Keratinocyte (primary cell): ENCODE data around the gene SNX3. TPM values are rescaled to one million over a fixed set of nuclear protein-coding genes. Genes with fewer than 3 reads are reported as not detected.

Experiments
- DNase-seq: peaks from one replicate; pipeline ENCODE4 v3.0.0-alpha.2; 2011; ENCODE audit warnings: low read depth, missing footprints, low spot score
- FAIRE-seq: peaks from 2 replicates; lab custom pipeline; 2011; peaks lifted over from hg19 to GRCh38; lab: Jason Lieb, UNC
- H2AFZ ChIP-seq: 2 replicates; pipeline ENCODE4 v1.6.0; 2012; ENCODE audit warnings: low read length, control low read depth, inconsistent platforms; ENCODE audit not compliant: control insufficient read depth
- H3K27ac ChIP-seq: 2 replicates; pipeline ENCODE4 v1.5.1; 2011; ENCODE audit warnings: low read length; ENCODE audit not compliant: control insufficient read depth, insufficient read depth
- H3K27me3 ChIP-seq: 3 replicates; pipeline ENCODE4 v1.6.0; 2011; ENCODE audit warnings: low read length; ENCODE audit not compliant: control insufficient read depth, insufficient read depth; ENCODE audit errors: extremely low read depth
- H3K36me3 ChIP-seq, 2 experiments: 2 replicates in 1 of 2; 3 replicates in 1 of 2; pipeline ENCODE4 v1.5.1; 2011; ENCODE audit warnings: low read length in 2 of 2, mild to moderate bottlenecking in 1 of 2; ENCODE audit not compliant: control insufficient read depth in 2 of 2, insufficient read depth in 2 of 2; ENCODE audit errors: extremely low read depth in 1 of 2
- H3K4me1 ChIP-seq: 3 replicates; pipeline ENCODE4 v1.5.1; 2011; ENCODE audit warnings: low read length; ENCODE audit not compliant: control insufficient read depth, insufficient read depth; ENCODE audit errors: extremely low read depth
- H3K4me2 ChIP-seq: 3 replicates; pipeline ENCODE4 v1.6.0; 2011; ENCODE audit warnings: low read depth, low read length; ENCODE audit not compliant: control insufficient read depth, insufficient read depth; ENCODE audit errors: extremely low read depth
- H3K4me3 ChIP-seq, 3 experiments: fragments of 200-600 bp in 1 of 3; sonication (generic) in 1 of 3; 2 replicates in 2 of 3; 3 replicates in 1 of 3; pipeline ENCODE4 v1.5.1; 2011 to 2016; ENCODE audit warnings: low read length in 3 of 3, mild to moderate bottlenecking in 3 of 3, control low read depth in 2 of 3, inconsistent platforms in 1 of 3, low read depth in 1 of 3, mixed read lengths in 1 of 3, mixed run types in 1 of 3, moderate library complexity in 1 of 3; ENCODE audit not compliant: control insufficient read depth in 2 of 3, insufficient read depth in 2 of 3; ENCODE audit errors: extremely low read depth in 1 of 3
- H3K79me2 ChIP-seq: 2 replicates; pipeline ENCODE4 v1.6.0; 2012; ENCODE audit warnings: low read length; ENCODE audit not compliant: control insufficient read depth, insufficient read depth
- H3K9ac ChIP-seq: 3 replicates; pipeline ENCODE4 v1.6.0; 2011; ENCODE audit warnings: low read length; ENCODE audit not compliant: control insufficient read depth, insufficient read depth; ENCODE audit errors: extremely low read depth
- H3K9me1 ChIP-seq: 3 replicates; pipeline ENCODE4 v1.6.0; 2011; ENCODE audit warnings: low read length; ENCODE audit not compliant: control insufficient read depth, insufficient read depth; ENCODE audit errors: extremely low read depth
- H3K9me3 ChIP-seq: 2 replicates; pipeline ENCODE4 v1.5.1; 2012; ENCODE audit warnings: low read depth, low read length; ENCODE audit not compliant: control insufficient read depth
- H4K20me1 ChIP-seq: 3 replicates; pipeline ENCODE4 v1.6.0; 2011; ENCODE audit warnings: low read length; ENCODE audit not compliant: control insufficient read depth, insufficient read depth; ENCODE audit errors: extremely low read depth
- EZH2 ChIP-seq: IDR thresholded peaks from one replicate; pipeline ENCODE4 v1.6.1; 2012; ENCODE audit warnings: inconsistent platforms, mild to moderate bottlenecking, low read length, moderate library complexity
- dilution Hi-C: fragments of 300-500 bp; cut with MboI; formaldehyde crosslinking; loops from one replicate; pipeline ENCODE4 v1.7.0; 2020; ENCODE audit warnings: low sequenced_read_pairs; ENCODE audit not compliant: extremely low pct_ligation_motif_present
- polyA plus RNA-seq, 5 experiments: library from polyadenylated mRNA; depleted of rRNA in 3 of 5; stranded (reverse) in 3 of 5; stranded (forward) in 1 of 5; unstranded in 1 of 5; fragments of >200 nt; gene quantifications; 1 replicate in 1 of 5; 2 replicates in 3 of 5; 3 replicates in 1 of 5; pipeline versions ENCODE4 v1.2.1 to v1.2.3, GENCODE V29; 2011 to 2012; ENCODE audit warnings: missing spikeins in 2 of 5, low read depth in 1 of 5, low replicate concordance in 1 of 5
- TF ChIP-seq, protein P1 (sequence below), 3 experiments: IDR thresholded peaks in 1 of 3; conservative IDR thresholded peaks in 1 of 3; optimal IDR thresholded peaks in 1 of 3; 2 replicates in 2 of 3; 3 replicates in 1 of 3; pipeline versions ENCODE3 to v1.5.1; 2011; ENCODE audit warnings: low read length in 3 of 3, mild to moderate bottlenecking in 3 of 3, moderate library complexity in 2 of 3, control low read depth in 1 of 3, inconsistent platforms in 1 of 3; ENCODE audit not compliant: insufficient read depth in 2 of 3; ENCODE audit errors: extremely low read depth in 1 of 3

SNX3 gene
- polyA plus RNA-seq, 1 donor (not counting 4 experiments of a cell fraction or from before 2014, with no cell fraction given): 460 TPM

DNA sequence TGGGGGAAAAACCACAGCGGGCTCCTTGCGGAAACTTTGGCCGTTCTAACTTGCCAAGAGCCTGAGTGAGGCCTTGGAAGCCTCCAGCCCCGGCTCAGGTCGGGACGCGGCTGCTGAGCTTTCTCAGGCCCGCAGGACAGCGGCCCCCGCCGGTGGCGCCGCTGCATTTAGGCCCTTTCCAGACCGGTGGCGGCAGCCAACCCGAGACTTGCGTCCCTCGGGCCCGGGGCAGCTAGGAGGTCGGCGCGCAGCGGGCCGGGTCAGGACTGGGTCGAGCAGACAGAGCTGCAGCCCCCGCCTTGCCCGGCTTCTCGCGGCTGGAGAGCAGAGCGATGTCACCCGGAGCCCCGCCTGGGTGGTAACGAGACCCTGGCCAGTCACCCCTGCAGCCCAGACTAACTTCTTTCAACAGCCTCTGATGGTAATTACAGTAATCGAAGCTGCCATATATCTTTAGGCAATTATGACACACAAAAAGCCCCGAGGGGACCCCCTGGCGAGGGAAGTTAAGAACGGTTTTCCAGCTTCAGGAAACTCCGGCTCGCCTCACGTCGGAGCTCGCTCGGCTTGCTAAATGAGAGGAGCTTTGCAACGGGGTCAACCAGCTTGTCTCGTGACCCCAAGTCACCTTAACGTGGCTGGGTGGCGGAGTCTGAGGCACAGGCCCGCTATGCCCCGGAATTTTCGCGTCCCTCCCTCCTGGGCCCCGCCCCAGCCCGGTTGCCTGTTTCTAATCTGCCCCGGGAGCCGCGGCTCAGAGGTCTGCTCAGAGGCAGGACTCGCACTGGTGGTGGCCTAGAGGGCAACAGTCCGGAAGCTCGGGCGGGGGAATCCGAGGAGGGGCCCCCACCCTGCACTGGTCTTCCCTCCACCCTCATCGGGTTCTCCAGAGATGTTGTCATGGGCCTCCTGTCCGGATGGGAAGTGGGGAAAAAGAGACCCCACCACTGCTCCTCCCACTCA is 92.1 kb downstream of the SNX3 start:
- Histone ChIP-seq H4K20me1 (no peaks in the 10 kb centered on the region), H3K9ac (no peak overlapping the region), H3K27me3 (peaks cover 89% of the 10 kb centered on the region), H3K9me3 (no peaks in the 10 kb centered on the region), H3K4me2 (peak overlapping the region; percentile 51), H3K4me1 (peaks cover 22% of the 10 kb centered on the region), H3K9me1 (no peaks in the 10 kb centered on the region), H2AFZ (no peak overlapping the region), H3K4me3 (peak overlapping the region in 1 of 3 experiments; percentile 46), H3K27ac (no peak overlapping the region), H3K79me2 (no peaks in the 10 kb centered on the region), H3K36me3 (no peaks in the 10 kb centered on the region)
- no peak for FAIRE-seq
- no peak for DNase-seq
- dilution Hi-C loops: no loop called here
- TF ChIP-seq, protein P1, sequence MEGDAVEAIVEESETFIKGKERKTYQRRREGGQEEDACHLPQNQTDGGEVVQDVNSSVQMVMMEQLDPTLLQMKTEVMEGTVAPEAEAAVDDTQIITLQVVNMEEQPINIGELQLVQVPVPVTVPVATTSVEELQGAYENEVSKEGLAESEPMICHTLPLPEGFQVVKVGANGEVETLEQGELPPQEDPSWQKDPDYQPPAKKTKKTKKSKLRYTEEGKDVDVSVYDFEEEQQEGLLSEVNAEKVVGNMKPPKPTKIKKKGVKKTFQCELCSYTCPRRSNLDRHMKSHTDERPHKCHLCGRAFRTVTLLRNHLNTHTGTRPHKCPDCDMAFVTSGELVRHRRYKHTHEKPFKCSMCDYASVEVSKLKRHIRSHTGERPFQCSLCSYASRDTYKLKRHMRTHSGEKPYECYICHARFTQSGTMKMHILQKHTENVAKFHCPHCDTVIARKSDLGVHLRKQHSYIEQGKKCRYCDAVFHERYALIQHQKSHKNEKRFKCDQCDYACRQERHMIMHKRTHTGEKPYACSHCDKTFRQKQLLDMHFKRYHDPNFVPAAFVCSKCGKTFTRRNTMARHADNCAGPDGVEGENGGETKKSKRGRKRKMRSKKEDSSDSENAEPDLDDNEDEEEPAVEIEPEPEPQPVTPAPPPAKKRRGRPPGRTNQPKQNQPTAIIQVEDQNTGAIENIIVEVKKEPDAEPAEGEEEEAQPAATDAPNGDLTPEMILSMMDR (optimal IDR thresholded peaks at IDR 0.05 in 1 of 3, IDR thresholded peaks at IDR 0.05 in 1 of 3, conservative IDR thresholded peaks at IDR 0.05 in 1 of 3; ENCODE audit: extremely low read depth in 1 of 3, insufficient read depth in 2 of 3, low read length in 3 of 3): peak in 2 of 3 experiments; percentile 40 to 46
- peak; percentile 6 for TF ChIP-seq EZH2

DNA sequence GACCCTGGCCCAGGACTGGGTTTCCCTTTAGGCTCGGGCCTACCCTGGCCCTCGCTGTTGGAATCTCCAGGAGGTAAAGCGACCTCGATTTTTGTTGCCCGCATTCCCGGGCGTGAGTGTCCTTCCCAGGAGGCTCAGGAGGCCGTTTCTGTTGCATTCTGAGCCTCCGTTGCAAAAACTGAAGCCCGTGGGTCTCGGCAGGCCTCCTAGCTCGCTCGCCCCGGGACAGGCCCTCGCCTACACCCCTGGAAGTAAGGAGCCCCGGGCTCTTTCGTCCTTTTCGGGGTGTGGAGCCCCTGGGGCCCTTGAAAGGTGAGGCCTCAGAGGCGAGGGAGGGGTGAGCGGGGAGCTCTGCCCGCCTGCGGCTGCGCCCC is 92.8 kb downstream of the SNX3 start:
- Histone ChIP-seq H3K79me2 (no peaks in the 10 kb centered on the region), H3K36me3 (no peaks in the 10 kb centered on the region), H3K27me3 (peaks cover 96% of the 10 kb centered on the region), H4K20me1 (no peaks in the 10 kb centered on the region), H3K4me2 (peak overlapping the region; percentile 51), H3K9ac (no peak overlapping the region), H3K4me1 (peaks cover 28% of the 10 kb centered on the region), H2AFZ (no peak overlapping the region), H3K9me1 (no peaks in the 10 kb centered on the region), H3K27ac (no peak overlapping the region), H3K4me3 (no peak overlapping the region), H3K9me3 (no peaks in the 10 kb centered on the region)
- dilution Hi-C loops: no loop called here
- DNase-seq: no peak
- no peak for TF ChIP-seq EZH2
- TF ChIP-seq, protein P1 (optimal IDR thresholded peaks at IDR 0.05 in 1 of 3, IDR thresholded peaks at IDR 0.05 in 1 of 3, conservative IDR thresholded peaks at IDR 0.05 in 1 of 3; ENCODE audit: extremely low read depth in 1 of 3, insufficient read depth in 2 of 3, low read length in 3 of 3): no peak
- FAIRE-seq: no peak
